MM.1S (cell line): ENCODE data around the gene CREB3L2.

Experiments used
- EZH2 ChIP-seq: fragments of 300-600 bp; sonication (generic); optimal IDR thresholded peaks from 2 replicates; pipeline ENCODE3; 2017; ENCODE audit warnings: low read depth, mild to moderate bottlenecking, antibody characterized with exemption, low read length, mixed read lengths
- EZH2phosphoT487 ChIP-seq: fragments of 300-600 bp; sonication (generic); IDR thresholded peaks from 2 replicates; pipeline ENCODE4 v1.6.1; 2018; ENCODE audit warnings: antibody characterized with exemption, low read length
- TF ChIP-seq, protein P1 (sequence below): fragments of 300-600 bp; sonication (generic); IDR thresholded peaks from 2 replicates; pipeline ENCODE4 v1.5.1; 2016; ENCODE audit warnings: antibody characterized with exemption, low read length, mixed read lengths

GRCh38 chr7:137835486-137836112 lies 166.3 kb downstream of the CREB3L2 start:
- TF ChIP-seq, protein P1, sequence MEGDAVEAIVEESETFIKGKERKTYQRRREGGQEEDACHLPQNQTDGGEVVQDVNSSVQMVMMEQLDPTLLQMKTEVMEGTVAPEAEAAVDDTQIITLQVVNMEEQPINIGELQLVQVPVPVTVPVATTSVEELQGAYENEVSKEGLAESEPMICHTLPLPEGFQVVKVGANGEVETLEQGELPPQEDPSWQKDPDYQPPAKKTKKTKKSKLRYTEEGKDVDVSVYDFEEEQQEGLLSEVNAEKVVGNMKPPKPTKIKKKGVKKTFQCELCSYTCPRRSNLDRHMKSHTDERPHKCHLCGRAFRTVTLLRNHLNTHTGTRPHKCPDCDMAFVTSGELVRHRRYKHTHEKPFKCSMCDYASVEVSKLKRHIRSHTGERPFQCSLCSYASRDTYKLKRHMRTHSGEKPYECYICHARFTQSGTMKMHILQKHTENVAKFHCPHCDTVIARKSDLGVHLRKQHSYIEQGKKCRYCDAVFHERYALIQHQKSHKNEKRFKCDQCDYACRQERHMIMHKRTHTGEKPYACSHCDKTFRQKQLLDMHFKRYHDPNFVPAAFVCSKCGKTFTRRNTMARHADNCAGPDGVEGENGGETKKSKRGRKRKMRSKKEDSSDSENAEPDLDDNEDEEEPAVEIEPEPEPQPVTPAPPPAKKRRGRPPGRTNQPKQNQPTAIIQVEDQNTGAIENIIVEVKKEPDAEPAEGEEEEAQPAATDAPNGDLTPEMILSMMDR = no peak
- TF ChIP-seq EZH2 (no peak), EZH2phosphoT487 (no peak)
